ENCODE measurements around the gene WSB2.
"Not testable (repeated sequence)": the region's sequence is repeated elsewhere in the genome, so short reads cannot be mapped to it uniquely, and the experiment has no call there.

WSB2 gene

GRCh38 chr12:118034429-118035189, 26.4 kb downstream of the WSB2 start:
- DNase-seq = peak; percentile 46

- no peak for DNase-seq
Observed at GRCh38 chr12:118033902-118034301, 27.1 kb downstream of the WSB2 start.

- DNase-seq = no peak
Observed at GRCh38 chr12:118033323-118033722, 27.7 kb downstream of the WSB2 start.

GRCh38 chr12:118032188-118032587, 28.8 kb downstream of the WSB2 start:
- no peak for DNase-seq

GRCh38 chr12:118029166-118029565, 31.8 kb downstream of the WSB2 start:
- DNase-seq = no peak

- no peak for DNase-seq
Observed at GRCh38 chr12:118025168-118025567, 35.8 kb downstream of the WSB2 start.

- DNase-seq = no peak
Observed at GRCh38 chr12:118023301-118023860, 37.6 kb downstream of the WSB2 start.

GRCh38 chr12:118022728-118023109, 38.3 kb downstream of the WSB2 start:
- no peak for DNase-seq

- DNase-seq = not testable (repeated sequence)
Observed at GRCh38 chr12:118022097-118022727, 38.8 kb downstream of the WSB2 start.

- no peak for DNase-seq
Observed at GRCh38 chr12:118020036-118020435, 40.9 kb downstream of the WSB2 start.

GRCh38 chr12:118017926-118018325, 43.1 kb downstream of the WSB2 start:
- no peak for DNase-seq

- DNase-seq = peak; percentile 98
Observed at GRCh38 chr12:118016424-118017264, 44.3 kb downstream of the WSB2 start, which contains the start of gene RFC5. TSS of gene RFC5 (plus strand) at chr12:118016703. CDS start at chr12:118016828, 125 bp downstream.

- no peak for DNase-seq
Observed at GRCh38 chr12:118015944-118016343, 45.0 kb downstream of the WSB2 start.

GRCh38 chr12:118015306-118015705, 45.7 kb downstream of the WSB2 start:
- no peak for DNase-seq

- DNase-seq = no peak
Observed at GRCh38 chr12:118013283-118013682, 47.7 kb downstream of the WSB2 start.

GRCh38 chr12:118011961-118012360, 49.0 kb downstream of the WSB2 start:
- DNase-seq = no peak

- no peak for DNase-seq
Observed at GRCh38 chr12:118011377-118011776, 49.6 kb downstream of the WSB2 start.

GRCh38 chr12:118010903-118011302, 50.1 kb downstream of the WSB2 start:
- DNase-seq = no peak

- not testable (repeated sequence) for DNase-seq
Observed at GRCh38 chr12:117999806-118000205, 61.2 kb downstream of the WSB2 start.

GRCh38 chr12:117998719-117999118, 62.3 kb downstream of the WSB2 start:
- no peak for DNase-seq

GRCh38 chr12:117994551-117995438, 66.2 kb downstream of the WSB2 start:
- DNase-seq = no peak
